ENCODE measurements around the gene PFN2. TPM values are rescaled to one million over a fixed set of nuclear protein-coding genes. Genes with fewer than 3 reads are reported as not detected.
"Not testable (repeated sequence)": the region's sequence is repeated elsewhere in the genome, so short reads cannot be mapped to it uniquely, and the experiment has no call there.

PFN2 gene
- total RNA-seq, 2 experiments from 2014 or later: 3.9 to 4.2 TPM

GRCh38 chr3:149969110-149969939 lies 1.4 kb downstream of the PFN2 start:
- CTCF ChIA-PET: interaction anchor here (0.6 to 1.6 kb wide), 2 partner anchors 215 to 251 kb away, joined by 3 to 7 read pairs; no protein-coding TSS in a partner anchor
- POLR2A ChIA-PET: interaction anchor here (0.9 kb wide), 1 partner anchor 12 kb away, joined by 4 read pairs; no protein-coding TSS in a partner anchor

- CTCF ChIA-PET: interaction anchor here (0.6 kb wide), 2 partner anchors 216 to 252 kb away, joined by 3 read pairs; no protein-coding TSS in a partner anchor
- POLR2A ChIA-PET: no interaction called here
Measured at GRCh38 chr3:149968216-149968615, 2.5 kb downstream of the PFN2 start.

DNA sequence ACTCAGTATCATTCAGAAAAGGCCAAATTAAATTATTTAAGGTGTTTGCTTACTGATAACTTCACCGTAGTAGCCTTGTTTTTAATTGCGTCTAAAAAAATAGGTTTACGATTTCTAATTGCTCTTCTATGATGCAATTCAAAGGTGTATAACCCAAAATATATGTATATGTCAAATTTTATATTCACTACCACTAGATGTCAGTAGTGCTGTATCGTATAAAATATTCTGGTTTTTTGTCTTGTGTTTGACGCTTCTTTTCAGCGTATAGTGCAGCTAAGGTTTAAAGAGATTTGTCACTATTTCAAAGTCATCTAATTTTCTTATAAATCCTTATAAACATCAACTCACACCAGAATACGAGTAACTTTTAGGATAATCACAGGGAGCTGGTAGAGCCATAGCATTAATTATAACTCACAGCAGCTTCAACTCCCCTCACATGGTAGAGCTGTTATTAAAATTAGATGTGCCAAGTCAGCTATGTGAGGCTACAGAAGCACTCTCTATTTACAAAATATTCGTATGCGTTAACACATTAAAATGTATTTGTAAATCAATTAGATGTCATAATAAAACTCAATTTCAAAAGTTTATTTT lies 3.5 kb downstream of the PFN2 start:
- CTCF ChIA-PET: interaction anchor here (1.0 to 1.4 kb wide), 2 partner anchors 10 to 217 kb away, joined by 3 read pairs; no protein-coding TSS in a partner anchor

GRCh38 chr3:149965278-149965677 lies 5.4 kb downstream of the PFN2 start:
- POLR2A ChIA-PET: no interaction called here

More for the DNA sequence above, 3.5 kb downstream of the PFN2 start:
- POLR2A ChIA-PET: no interaction called here

DNA sequence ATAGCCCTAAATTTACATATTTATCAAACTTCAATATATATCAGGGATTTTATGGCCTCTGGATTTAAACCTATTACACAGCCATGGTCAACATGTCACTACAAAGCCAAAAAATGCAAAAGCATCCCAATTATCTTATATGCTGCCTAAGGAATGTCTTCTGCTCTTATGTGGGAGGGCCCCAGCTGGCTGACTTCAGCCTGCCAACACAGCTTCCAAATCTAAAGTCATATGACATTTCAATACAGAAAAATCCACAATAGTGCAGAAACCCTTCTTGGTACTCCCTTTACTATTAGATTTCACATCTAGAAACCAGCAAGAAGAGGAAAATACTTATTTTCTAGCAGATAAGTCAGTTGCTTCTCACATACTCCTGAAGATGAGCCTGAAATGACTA lies 6.4 kb downstream of the PFN2 start:
- ChIA-PET CTCF (interaction anchor here (2.5 kb wide), 1 partner anchor 220 kb away, joined by 9 read pairs; no protein-coding TSS in a partner anchor), POLR2A (no interaction called here)

More at GRCh38 chr3:149965278-149965677, 5.4 kb downstream of the PFN2 start:
- CTCF ChIA-PET: interaction anchor here (2.5 kb wide), 1 partner anchor 219 kb away, joined by 9 read pairs; no protein-coding TSS in a partner anchor

DNA sequence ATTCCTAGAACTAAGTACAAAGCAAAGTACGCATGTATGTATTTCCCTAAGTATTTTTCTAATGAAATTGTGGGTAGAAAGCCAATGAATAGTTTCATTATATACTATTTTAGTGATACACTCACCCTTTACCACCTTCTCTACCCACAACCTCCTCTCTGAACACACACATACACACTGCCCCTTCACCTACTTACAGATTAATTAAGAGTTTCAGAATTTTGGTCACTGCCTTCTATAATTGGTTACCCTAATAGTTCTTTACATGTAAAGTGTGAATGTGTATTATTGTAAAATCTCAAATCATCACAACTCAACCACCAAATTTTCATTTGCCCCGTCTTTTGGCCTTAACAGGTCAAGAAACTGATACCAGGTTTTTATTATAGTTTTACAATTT lies 7.2 kb downstream of the PFN2 start:
- CTCF ChIA-PET: interaction anchor here (0.9 kb wide), 1 partner anchor 221 kb away, joined by 4 read pairs; no protein-coding TSS in a partner anchor
- POLR2A ChIA-PET: no interaction called here

- ChIA-PET CTCF (no interaction called here), POLR2A (no interaction called here)
Measured at GRCh38 chr3:149959443-149959842, 11.3 kb downstream of the PFN2 start.

- ChIA-PET CTCF (no interaction called here), POLR2A (interaction anchor here (1.4 kb wide), 1 partner anchor 12 kb away, joined by 4 read pairs; no protein-coding TSS in a partner anchor)
Measured at GRCh38 chr3:149958171-149958796, 12.4 kb downstream of the PFN2 start.

DNA sequence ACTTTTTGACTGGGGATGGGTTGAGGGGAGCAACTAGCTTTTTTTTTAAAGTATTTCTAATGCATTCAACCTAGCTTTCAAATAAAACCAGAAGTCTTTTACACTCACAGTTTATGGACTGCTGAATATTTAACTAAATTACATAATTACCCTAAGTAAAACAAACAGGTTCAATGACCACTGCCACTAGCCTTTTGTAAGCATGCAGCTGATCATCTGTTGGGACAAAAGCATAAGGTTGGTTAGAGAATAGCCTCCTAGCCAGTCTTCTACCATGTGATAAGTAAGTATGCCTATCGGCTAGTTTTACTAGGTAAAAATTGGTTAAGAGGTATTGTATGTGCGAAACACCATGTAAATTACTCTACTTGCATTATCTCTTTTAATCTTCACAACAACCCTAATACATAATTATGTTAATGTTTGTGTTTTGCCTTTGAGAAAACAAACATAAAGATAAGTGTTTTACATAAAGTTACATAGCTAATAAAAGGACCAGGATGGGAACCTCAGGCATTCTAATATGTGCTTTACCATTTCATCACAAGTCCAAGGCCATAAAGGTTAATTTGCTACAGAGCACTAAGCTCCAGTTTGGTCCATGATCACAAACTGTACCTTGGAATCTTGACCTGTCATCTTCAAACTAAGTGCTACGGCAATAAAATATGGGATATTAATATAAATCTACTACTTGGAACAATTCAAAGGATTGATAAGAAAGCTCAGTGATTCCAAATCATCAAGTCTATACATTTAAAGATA lies 13.2 kb downstream of the PFN2 start:
- POLR2A ChIA-PET: interaction anchor here (1.4 kb wide), 1 partner anchor 12 kb away, joined by 4 read pairs; no protein-coding TSS in a partner anchor
- CTCF ChIA-PET: interaction anchor here (0.6 to 1.3 kb wide), 2 partner anchors 9 to 292 kb away, joined by 3 read pairs; no protein-coding TSS in a partner anchor

GRCh38 chr3:149955449-149955848 lies 15.2 kb downstream of the PFN2 start:
- ChIA-PET CTCF (no interaction called here), POLR2A (no interaction called here)

DNA sequence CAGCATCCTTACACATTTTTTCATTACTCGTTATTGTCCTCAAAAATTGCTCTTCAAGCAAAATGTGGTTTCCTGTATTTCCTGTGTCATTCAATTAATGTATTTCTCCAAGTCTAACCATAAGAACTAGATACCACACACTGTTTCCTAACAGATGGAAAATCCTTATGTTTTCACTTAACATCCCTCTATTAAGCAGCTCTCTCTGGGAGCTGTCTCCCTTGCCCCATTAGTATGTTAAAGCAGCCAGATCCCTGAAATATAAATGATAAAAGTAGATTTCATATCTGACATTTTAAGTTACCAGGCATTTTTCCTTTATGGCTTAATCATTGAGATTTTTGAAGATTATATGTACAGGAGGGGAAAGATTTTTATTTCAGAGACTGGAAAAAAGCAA lies 15.9 kb downstream of the PFN2 start:
- POLR2A ChIA-PET: no interaction called here
- CTCF ChIA-PET: no interaction called here

DNA sequence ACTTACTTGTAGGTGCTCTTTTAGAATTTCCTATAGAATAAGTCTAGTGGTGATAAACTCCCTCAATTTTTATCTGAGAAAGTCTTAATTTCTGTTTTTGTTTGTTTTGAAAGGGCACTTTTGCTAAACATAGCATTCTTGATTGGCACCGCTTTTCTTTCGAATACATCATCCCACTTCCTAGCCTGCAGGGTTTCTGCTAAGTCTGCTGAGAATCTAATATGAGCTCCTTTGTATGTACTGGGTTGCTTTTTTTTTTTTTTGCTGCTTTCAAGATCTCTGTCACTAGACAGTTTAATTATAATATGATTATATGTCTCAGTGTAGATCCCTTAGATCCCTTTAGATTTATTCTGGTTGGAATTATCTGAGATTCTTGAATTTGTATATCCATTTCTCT lies 21.5 kb downstream of the PFN2 start:
- ChIA-PET CTCF (no interaction called here), POLR2A (no interaction called here)

DNA sequence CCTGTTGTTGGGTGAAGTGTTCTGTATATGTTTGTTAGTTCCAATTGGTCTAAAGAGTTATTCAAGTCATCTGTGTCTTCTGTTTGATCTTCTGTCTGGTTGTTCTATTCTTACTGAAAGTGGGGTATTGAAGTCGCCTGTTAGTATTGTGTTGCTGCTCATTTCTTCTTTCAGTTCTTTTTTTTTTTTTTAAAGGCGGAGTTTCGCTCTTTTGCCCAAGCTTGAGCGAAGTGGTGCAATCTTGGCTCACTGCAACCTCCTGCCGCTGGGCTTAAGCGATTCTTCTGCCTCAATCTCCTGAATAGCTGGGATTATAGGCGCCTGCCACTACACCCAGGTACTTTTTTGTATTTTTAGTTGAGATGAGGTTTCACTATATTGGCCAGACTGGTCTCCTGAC lies 23.5 kb downstream of the PFN2 start:
- CTCF ChIA-PET: no interaction called here
- POLR2A ChIA-PET: no interaction called here

- POLR2A ChIA-PET: not testable (repeated sequence)
Measured at GRCh38 chr3:149943966-149944365, 26.7 kb downstream of the PFN2 start.

GRCh38 chr3:149942409-149942808 lies 28.3 kb downstream of the PFN2 start:
- CTCF ChIA-PET: no interaction called here
- POLR2A ChIA-PET: no interaction called here

More at GRCh38 chr3:149943966-149944365, 26.7 kb downstream of the PFN2 start:
- CTCF ChIA-PET: not testable (repeated sequence)

- ChIA-PET POLR2A (no interaction called here), CTCF (interaction anchor here (0.6 kb wide), 1 partner anchor 77 kb away, joined by 3 read pairs; no protein-coding TSS in a partner anchor)
Measured at GRCh38 chr3:149941946-149942345, 28.7 kb downstream of the PFN2 start.

GRCh38 chr3:149941186-149941585 lies 29.5 kb downstream of the PFN2 start:
- ChIA-PET POLR2A (no interaction called here), CTCF (interaction anchor here (0.6 kb wide), 1 partner anchor 78 kb away, joined by 3 read pairs; no protein-coding TSS in a partner anchor)

DNA sequence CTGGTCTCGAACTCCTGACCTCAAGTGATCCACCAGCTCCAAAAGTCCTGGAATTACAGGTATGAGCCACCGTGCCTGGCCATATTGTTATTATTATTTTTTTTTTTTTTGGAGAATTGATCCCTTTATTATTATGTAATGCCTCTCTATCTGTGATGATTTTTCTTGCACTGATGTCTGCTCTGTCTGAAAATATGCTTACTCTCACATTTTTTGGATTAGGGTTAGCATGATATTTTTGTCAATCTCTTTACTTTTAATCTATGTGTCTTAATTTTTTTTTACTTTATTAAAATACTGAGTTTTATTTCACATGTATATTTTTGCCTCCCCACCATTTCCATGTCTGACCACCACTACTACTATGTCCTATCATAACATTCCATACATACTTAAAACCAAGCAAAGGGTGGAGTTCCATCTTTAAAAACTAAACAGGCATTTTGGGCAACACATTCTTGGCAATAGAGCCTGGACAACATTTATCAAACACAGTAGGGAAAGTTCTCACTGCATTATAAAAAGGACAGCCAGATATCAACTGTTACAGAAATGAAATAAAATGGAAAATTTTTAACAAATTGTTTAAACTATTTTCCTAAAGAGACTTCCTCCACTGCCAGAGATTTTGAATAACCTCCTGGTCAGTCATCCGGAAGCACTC lies 32.2 kb downstream of the PFN2 start:
- POLR2A ChIA-PET: not testable (repeated sequence)
- CTCF ChIA-PET: interaction anchor here (1.2 to 1.4 kb wide), 2 partner anchors 10 to 557 kb away, joined by 3 read pairs; no protein-coding TSS in a partner anchor

DNA sequence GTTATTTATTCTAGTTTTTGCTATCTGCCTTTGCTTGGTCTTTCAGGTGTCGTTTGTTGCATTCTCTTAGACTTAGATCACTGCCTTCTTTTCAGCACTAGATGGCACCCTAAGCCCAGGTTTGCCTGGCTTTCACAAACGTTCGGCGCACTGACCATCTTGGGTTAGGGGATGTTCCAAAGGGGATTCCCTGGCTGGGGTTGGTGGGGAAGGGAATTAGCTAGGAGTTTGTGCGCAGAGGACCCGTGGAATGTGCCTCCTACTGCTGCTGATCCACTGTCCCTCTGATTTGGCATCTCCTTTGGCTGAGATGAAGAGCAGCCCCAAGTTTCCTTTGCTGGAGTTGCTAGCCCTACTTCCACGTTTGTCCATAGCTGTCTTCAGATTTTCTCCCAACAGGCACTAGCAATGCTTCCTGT lies 33.9 kb downstream of the PFN2 start:
- ChIA-PET POLR2A (no interaction called here), CTCF (interaction anchor here (1.2 to 1.8 kb wide), 3 partner anchors 34 to 559 kb away, joined by 3 to 10 read pairs (median 3); no protein-coding TSS in a partner anchor)
